Neural cell (in vitro differentiated cells): Measurements from ENCODE around the gene RGS1. TPM values are rescaled to one million over a fixed set of nuclear protein-coding genes. Genes with fewer than 3 reads are reported as not detected.

Experiments
- H2AFZ ChIP-seq: fragments of 200-600, 300-800 bp; sonication (generic), shearing (Covaris generic); 2 replicates; pipeline ENCODE4 v1.6.0; 2014; ENCODE audit warnings: low read depth, mild to moderate bottlenecking, antibody characterized with exemption, low read length, moderate library complexity
- H3F3A ChIP-seq: fragments of 200-600 bp; shearing (Covaris generic); 2 replicates; pipeline ENCODE4 v1.6.1; 2016; ENCODE audit warnings: mild to moderate bottlenecking, moderate library complexity, mixed read lengths, antibody characterized with exemption, low read length; ENCODE audit not compliant: insufficient read depth, poor library complexity, severe bottlenecking
- H3K27ac ChIP-seq: fragments of 200-600, 300-800 bp; sonication (generic), shearing (Covaris generic); 2 replicates; pipeline ENCODE4 v1.5.1; 2014; ENCODE audit warnings: mild to moderate bottlenecking, low read length, moderate library complexity
- H3K27me3 ChIP-seq: fragments of 300-800, 200-600 bp; sonication (generic), shearing (Covaris generic); 2 replicates; pipeline ENCODE4 v1.6.0; 2014; ENCODE audit warnings: mild to moderate bottlenecking, low read depth, low read length, moderate library complexity; ENCODE audit not compliant: insufficient read depth
- H3K36me3 ChIP-seq: fragments of 300-800, 200-600 bp; sonication (generic), shearing (Covaris generic); 2 replicates; pipeline ENCODE4 v1.5.1; 2014; ENCODE audit warnings: mild to moderate bottlenecking, antibody characterized with exemption, low read length, moderate library complexity; ENCODE audit not compliant: insufficient read depth
- H3K4me2 ChIP-seq: fragments of 300-800, 200-600 bp; sonication (generic), shearing (Covaris generic); 2 replicates; pipeline ENCODE4 v1.6.0; 2014; ENCODE audit warnings: mild to moderate bottlenecking, low read length
- H3K4me3 ChIP-seq: fragments of 300-800, 200-600 bp; sonication (generic), shearing (Covaris generic); 2 replicates; pipeline ENCODE4 v1.5.1; 2014; ENCODE audit warnings: mild to moderate bottlenecking, low read length, moderate library complexity
- H3K79me2 ChIP-seq: fragments of 200-600 bp; shearing (Covaris generic); replicated peaks from 2 replicates; pipeline ENCODE4 v1.6.0; 2014; ENCODE audit warnings: mild to moderate bottlenecking, low read length, moderate library complexity; ENCODE audit not compliant: insufficient read depth
- H3K9ac ChIP-seq: fragments of 300-800, 200-600 bp; sonication (generic), shearing (Covaris generic); 2 replicates; pipeline ENCODE4 v1.6.1; 2016; ENCODE audit warnings: mild to moderate bottlenecking, low read length, mixed read lengths
- H3K9me2 ChIP-seq: fragments of 200-600 bp; shearing (Covaris generic); 2 replicates; pipeline ENCODE4 v1.6.1; 2016; ENCODE audit warnings: mild to moderate bottlenecking, low read length, mixed read lengths; ENCODE audit not compliant: insufficient read depth
- H3K9me3 ChIP-seq: fragments of 200-600, 300-800 bp; sonication (generic), shearing (Covaris generic); 2 replicates; pipeline ENCODE4 v1.6.1; 2016; ENCODE audit warnings: mild to moderate bottlenecking, mixed run types, low read length, moderate library complexity, mixed read lengths
- H4K20me1 ChIP-seq: fragments of 200-600 bp; shearing (Covaris generic); 2 replicates; pipeline ENCODE4 v1.6.1; 2016; ENCODE audit warnings: mild to moderate bottlenecking, mixed run types; ENCODE audit not compliant: insufficient read depth
- EP300 ChIP-seq: fragments of 450-650 bp; conservative IDR thresholded peaks from 2 replicates; pipeline ENCODE4 v1.6.1; 2014; ENCODE audit warnings: antibody characterized with exemption, mild to moderate bottlenecking, moderate library complexity; ENCODE audit not compliant: poor library complexity, severe bottlenecking
- EZH2 ChIP-seq: fragments of 200-600, 300-800 bp; shearing (Covaris generic), sonication (generic); IDR thresholded peaks from 2 replicates; pipeline ENCODE4 v1.6.1; 2014; ENCODE audit warnings: antibody characterized with exemption, low read length, borderline replicate concordance, mild to moderate bottlenecking; ENCODE audit not compliant: insufficient read depth, poor library complexity, severe bottlenecking
- MXI1 ChIP-seq: fragments of 450-650 bp; conservative IDR thresholded peaks from 2 replicates; pipeline ENCODE4 v1.6.1; 2014; ENCODE audit warnings: antibody characterized with exemption, mild to moderate bottlenecking; ENCODE audit not compliant: poor library complexity, severe bottlenecking
- POLR2AphosphoS5 ChIP-seq: IDR thresholded peaks from 2 replicates; pipeline ENCODE4 v1.6.1; 2012
- RAD21 ChIP-seq: fragments of 450-650 bp; conservative IDR thresholded peaks from 2 replicates; pipeline ENCODE4 v1.6.1; 2014; ENCODE audit warnings: antibody characterized with exemption, mild to moderate bottlenecking, moderate library complexity
- SMC3 ChIP-seq: fragments of 450-650 bp; conservative IDR thresholded peaks from 2 replicates; pipeline ENCODE4 v1.6.1; 2014; ENCODE audit warnings: antibody characterized with exemption, mild to moderate bottlenecking, moderate library complexity; ENCODE audit not compliant: poor library complexity
- TAF1 ChIP-seq: IDR thresholded peaks from 2 replicates; pipeline ENCODE4 v1.6.1; 2012; ENCODE audit warnings: low read depth
- polyA plus RNA-seq: library from polyadenylated mRNA; depleted of rRNA; stranded (reverse); fragments of >200 nt; gene quantifications from 2 replicates; pipeline ENCODE4 v1.2.3, GENCODE V29; 2014
- TF ChIP-seq, protein P1 (sequence below): fragments of 450-650 bp; IDR thresholded peaks from 2 replicates; pipeline ENCODE4 v1.5.1; 2014; ENCODE audit warnings: antibody characterized with exemption, mild to moderate bottlenecking, moderate library complexity; ENCODE audit not compliant: poor library complexity, severe bottlenecking
- TF ChIP-seq, protein P2 (sequence below): IDR thresholded peaks from 2 replicates; pipeline ENCODE4 v1.6.1; 2012; ENCODE audit warnings: borderline replicate concordance

Gene RGS1
- polyA plus RNA-seq, 1 donor from 2014 or later: not detected

DNA sequence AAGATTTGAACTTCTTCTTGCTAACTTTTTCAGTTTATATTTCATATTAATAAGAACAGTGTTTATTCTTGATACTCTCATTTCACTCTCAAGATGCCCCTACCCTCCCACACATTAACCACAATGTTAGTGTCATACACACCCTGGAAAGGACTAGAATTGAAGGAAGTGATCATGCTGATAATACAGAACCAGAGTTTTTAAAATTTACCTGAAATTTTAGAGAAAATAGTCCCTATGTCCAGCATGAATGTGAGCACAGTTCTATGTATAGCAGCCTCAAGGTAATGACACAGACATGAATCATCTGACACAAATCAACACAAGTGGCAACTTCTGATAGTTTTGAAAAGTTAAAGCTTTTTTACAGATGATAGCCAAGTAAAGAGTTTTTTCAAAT is 26.0 kb downstream of the RGS1 start:
- Histone ChIP-seq H3K9ac (no peak overlapping the region), H3K27ac (no peak overlapping the region), H3K9me2 (no peaks in the 10 kb centered on the region), H3F3A (no peaks in the 10 kb centered on the region), H3K79me2 (no peaks in the 10 kb centered on the region), H3K36me3 (no peaks in the 10 kb centered on the region), H3K4me3 (no peak overlapping the region), H2AFZ (no peak overlapping the region), H3K27me3 (no peaks in the 10 kb centered on the region), H3K4me2 (no peak overlapping the region), H3K9me3 (no peaks in the 10 kb centered on the region), H4K20me1 (no peaks in the 10 kb centered on the region)
- TF ChIP-seq RAD21 (no peak), EZH2 (no peak), SMC3 (no peak), EP300 (no peak), POLR2AphosphoS5 (no peak), MXI1 (no peak)
- TF ChIP-seq, protein P1, sequence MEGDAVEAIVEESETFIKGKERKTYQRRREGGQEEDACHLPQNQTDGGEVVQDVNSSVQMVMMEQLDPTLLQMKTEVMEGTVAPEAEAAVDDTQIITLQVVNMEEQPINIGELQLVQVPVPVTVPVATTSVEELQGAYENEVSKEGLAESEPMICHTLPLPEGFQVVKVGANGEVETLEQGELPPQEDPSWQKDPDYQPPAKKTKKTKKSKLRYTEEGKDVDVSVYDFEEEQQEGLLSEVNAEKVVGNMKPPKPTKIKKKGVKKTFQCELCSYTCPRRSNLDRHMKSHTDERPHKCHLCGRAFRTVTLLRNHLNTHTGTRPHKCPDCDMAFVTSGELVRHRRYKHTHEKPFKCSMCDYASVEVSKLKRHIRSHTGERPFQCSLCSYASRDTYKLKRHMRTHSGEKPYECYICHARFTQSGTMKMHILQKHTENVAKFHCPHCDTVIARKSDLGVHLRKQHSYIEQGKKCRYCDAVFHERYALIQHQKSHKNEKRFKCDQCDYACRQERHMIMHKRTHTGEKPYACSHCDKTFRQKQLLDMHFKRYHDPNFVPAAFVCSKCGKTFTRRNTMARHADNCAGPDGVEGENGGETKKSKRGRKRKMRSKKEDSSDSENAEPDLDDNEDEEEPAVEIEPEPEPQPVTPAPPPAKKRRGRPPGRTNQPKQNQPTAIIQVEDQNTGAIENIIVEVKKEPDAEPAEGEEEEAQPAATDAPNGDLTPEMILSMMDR: no peak

DNA sequence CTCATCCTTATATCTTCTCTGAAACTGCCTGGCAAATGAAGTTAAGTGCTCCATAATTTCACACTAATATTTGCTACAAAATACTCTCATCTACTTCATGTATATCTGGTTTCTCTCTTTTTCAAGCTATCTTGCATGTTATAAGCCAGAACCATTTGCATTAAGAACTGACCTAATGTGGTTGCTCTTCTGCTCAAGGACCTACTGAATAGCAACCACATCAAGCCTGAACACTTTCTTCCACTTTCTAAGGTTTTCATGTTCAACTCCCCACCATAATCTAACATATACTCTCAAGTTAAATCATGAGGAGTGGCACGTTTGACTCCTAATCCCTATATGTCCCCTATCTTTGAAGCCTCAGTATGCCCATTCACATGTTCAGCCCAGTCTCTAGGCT is 27.2 kb downstream of the RGS1 start:
- Histone ChIP-seq H3K9me2 (no peaks in the 10 kb centered on the region), H3K79me2 (no peaks in the 10 kb centered on the region), H3K4me3 (no peak overlapping the region), H3K9me3 (no peaks in the 10 kb centered on the region), H4K20me1 (no peaks in the 10 kb centered on the region), H3K27ac (no peak overlapping the region), H3K9ac (no peak overlapping the region), H2AFZ (no peak overlapping the region), H3K27me3 (no peaks in the 10 kb centered on the region), H3K36me3 (no peaks in the 10 kb centered on the region), H3K4me2 (no peak overlapping the region), H3F3A (no peaks in the 10 kb centered on the region)
- TF ChIP-seq, protein P2, sequence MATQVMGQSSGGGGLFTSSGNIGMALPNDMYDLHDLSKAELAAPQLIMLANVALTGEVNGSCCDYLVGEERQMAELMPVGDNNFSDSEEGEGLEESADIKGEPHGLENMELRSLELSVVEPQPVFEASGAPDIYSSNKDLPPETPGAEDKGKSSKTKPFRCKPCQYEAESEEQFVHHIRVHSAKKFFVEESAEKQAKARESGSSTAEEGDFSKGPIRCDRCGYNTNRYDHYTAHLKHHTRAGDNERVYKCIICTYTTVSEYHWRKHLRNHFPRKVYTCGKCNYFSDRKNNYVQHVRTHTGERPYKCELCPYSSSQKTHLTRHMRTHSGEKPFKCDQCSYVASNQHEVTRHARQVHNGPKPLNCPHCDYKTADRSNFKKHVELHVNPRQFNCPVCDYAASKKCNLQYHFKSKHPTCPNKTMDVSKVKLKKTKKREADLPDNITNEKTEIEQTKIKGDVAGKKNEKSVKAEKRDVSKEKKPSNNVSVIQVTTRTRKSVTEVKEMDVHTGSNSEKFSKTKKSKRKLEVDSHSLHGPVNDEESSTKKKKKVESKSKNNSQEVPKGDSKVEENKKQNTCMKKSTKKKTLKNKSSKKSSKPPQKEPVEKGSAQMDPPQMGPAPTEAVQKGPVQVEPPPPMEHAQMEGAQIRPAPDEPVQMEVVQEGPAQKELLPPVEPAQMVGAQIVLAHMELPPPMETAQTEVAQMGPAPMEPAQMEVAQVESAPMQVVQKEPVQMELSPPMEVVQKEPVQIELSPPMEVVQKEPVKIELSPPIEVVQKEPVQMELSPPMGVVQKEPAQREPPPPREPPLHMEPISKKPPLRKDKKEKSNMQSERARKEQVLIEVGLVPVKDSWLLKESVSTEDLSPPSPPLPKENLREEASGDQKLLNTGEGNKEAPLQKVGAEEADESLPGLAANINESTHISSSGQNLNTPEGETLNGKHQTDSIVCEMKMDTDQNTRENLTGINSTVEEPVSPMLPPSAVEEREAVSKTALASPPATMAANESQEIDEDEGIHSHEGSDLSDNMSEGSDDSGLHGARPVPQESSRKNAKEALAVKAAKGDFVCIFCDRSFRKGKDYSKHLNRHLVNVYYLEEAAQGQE: no peak
- TF ChIP-seq TAF1: no peak
- no peak for TF ChIP-seq RAD21
- TF ChIP-seq EP300: no peak
- TF ChIP-seq MXI1: no peak
- no peak for TF ChIP-seq SMC3
- TF ChIP-seq POLR2AphosphoS5: no peak
- TF ChIP-seq, protein P1: no peak
- no peak for TF ChIP-seq EZH2
